Measurements from ENCODE around the gene PKIG.
"Not testable (repeated sequence)": the region's sequence is repeated elsewhere in the genome, so short reads cannot be mapped to it uniquely, and the experiment has no call there.

The PKIG gene

DNA sequence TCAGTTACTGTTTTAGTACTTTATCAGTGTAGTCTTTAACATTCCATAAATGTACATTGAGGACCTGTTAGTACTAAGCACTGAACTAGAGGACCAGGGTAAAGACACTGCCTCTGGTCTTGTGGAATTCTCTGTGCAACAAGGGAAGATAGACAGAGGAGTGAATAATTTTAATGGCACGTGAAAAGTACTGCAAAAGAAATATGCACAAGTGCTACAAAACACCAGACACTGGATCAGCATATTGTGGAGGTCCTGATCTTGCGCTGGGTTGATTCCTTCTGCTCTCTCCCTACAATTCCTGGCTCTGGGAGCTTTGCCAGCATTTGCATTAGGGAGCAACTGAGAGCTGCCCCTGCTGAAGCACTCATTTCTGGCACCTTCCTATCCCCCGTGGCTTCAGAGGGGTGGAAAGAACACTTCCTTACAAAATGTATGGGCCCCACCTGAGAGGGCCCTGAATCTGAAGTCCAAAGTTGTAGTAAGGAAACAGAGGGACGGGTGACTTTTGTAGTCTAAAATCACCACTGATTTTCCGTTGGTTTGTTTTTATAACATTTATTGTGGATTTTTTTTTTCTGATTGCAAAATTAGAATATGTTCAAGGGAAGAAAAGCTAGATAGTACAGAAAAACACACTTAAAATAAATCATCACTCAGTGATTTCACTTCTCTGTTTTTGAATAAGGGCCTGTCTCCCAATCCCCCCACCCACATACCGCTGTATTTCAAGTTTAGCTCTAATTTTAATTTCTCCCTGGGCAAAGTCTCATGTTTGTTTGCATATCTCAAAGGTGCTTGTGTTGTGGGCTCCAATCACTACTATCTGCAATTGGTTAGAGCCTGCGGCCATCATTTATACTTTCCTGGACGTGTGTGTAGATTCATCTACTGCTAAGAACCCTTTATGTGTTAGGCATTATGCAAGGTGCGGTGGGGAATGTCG is 4.9 kb downstream of the PKIG start:
- peak overlapping the region in 9 of 11 experiments; percentile 3 to 57 (median 37); a peak in 16 of 22 replicates for H3K9ac ChIP-seq
- H3K27ac ChIP-seq: peak overlapping the region in 10 of 11 experiments; percentile 38 to 95 (median 77); a peak in 19 of 22 replicates
- H3K4me2 ChIP-seq: peak overlapping the region; percentile 86 to 97 (median 90)
- peaks cover 78 to 88% (median 83%) of the 10 kb centered on the region in 10 experiments for H3K4me1 ChIP-seq
- no peaks in the 10 kb centered on the region for H4K20me1 ChIP-seq
- 0 out of 22 replicates have a peak, but pooled peaks cover 0 to 5% (median 0%) of the 10 kb centered on the region in 11 experiments for H3K9me3 ChIP-seq (replicated peaks in 1 of 11)
- H3K36me3 ChIP-seq: peaks cover 0 to 25% (median 18%) of the 10 kb centered on the region in 11 experiments; a peak in 19 of 22 replicates
- no peak for TF ChIP-seq Cebpa-rat (IDR thresholded peaks at IDR 0.05)
- peak overlapping the region in 3 of 10 experiments; percentile 8 to 63 (median 45); a peak in 3 of 20 replicates for H3K4me3 ChIP-seq
- no peaks in the 10 kb centered on the region for H3K27me3 ChIP-seq

DNA sequence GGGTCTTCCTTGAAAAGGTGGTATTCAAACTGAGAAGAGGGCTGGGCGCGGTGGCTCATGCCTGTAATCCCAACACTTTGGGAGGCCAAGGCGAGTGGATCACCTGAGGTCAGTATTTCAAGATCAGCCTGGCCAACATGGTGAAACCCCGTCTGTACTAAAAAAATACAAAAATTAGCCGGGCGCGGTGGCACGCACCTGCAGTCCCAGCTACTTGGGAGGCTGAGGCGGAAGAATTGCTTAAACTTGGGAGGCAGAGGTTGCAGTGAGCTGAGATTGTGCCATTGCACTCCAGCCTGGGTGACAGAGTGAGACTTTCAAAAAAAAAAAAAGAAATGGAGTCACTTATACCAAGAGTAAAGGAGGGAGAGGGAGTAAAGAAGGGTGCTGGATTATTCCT is 5.9 kb downstream of the PKIG start:
- Histone ChIP-seq H3K4me1 (peaks cover 73 to 88% (median 83%) of the 10 kb centered on the region in 10 experiments), H3K27ac (0 out of 22 replicates have a peak overlapping the region, but pooled peaks of 1 of the 11 experiments have one; percentile 57), H3K36me3 (peaks cover 0 to 33% (median 18%) of the 10 kb centered on the region in 11 experiments; a peak in 19 of 22 replicates), H3K4me2 (peak overlapping the region; percentile 86 to 97 (median 90))
- not testable (repeated sequence) for H3K4me3 ChIP-seq; H3K9ac ChIP-seq; H3K27me3 ChIP-seq; H3K9me3 ChIP-seq (replicated peaks in 1 of 11); H4K20me1 ChIP-seq

DNA sequence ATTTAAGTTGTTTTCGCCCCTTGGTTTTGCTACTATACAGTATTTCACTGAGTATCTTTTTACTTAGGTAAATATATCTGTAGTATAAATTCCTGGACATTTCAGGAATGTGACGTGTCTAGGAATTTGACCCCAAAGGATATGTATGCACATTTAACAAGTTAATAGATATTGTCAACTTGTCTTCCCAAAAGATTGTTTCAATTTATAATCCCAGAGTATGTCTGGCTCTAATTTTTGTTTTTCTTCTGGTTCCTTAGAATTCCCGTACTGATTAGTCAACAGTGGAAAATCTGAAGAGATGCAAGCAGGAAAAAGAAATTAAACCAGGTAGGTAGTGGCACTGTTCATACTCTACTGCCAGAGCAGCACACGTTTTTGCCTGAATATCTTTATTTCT is 7.2 kb downstream of the PKIG start:
- no peak overlapping the region for H3K4me2 ChIP-seq
- H4K20me1 ChIP-seq: no peaks in the 10 kb centered on the region
- 0 out of 22 replicates have a peak, but pooled peaks cover 0 to 5% (median 0%) of the 10 kb centered on the region in 11 experiments for H3K9me3 ChIP-seq (replicated peaks in 1 of 11)
- no peak overlapping the region for H3K27ac ChIP-seq
- no peak overlapping the region for H3K4me3 ChIP-seq
- H3K27me3 ChIP-seq: no peaks in the 10 kb centered on the region
- no peak for TF ChIP-seq Cebpa-rat (IDR thresholded peaks at IDR 0.05)
- no peak overlapping the region for H3K9ac ChIP-seq
- peaks cover 73 to 88% (median 83%) of the 10 kb centered on the region in 10 experiments for H3K4me1 ChIP-seq
- H3K36me3 ChIP-seq: peaks cover 0 to 33% (median 18%) of the 10 kb centered on the region in 11 experiments; a peak in 19 of 22 replicates

DNA sequence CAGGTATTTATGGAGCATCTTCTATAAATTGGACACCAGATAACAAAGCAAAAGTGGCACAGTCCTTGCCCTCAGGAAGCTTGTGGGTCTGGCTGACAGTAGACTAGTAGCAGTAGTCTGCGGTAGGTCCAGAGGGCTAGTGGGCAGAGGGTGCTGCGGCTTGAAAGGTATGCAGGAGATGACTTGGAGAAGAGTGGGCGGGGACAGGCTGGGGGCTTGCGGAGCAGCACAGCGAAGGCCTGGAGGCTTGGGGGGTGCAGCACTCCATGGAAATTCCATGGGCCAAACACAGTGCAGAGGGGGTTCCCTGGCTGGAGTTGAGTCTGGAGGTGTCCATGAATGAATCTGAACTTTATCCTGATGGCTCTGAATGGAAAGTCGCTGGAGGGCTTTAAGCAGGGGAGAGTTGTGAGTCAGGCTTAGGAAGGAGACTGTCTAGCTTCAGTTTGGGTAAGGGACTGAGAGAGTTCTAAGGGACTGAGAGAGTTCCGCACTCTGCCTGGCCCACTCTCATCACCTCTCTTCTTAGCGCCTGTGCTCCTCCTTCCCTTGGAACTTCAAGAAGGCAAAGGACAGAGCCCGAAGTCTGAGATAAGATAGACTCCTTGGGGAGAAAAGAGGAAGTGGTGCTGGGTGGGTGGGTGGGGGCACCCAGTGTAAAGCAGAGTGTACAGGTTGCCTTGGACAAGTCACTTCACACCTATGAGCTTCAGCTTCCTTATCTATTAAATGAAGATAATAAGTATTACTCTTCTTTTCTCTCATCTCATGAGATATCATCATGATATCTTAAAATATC is 8.8 kb downstream of the PKIG start:
- peaks cover 0 to 34% (median 18%) of the 10 kb centered on the region in 11 experiments; a peak in 19 of 22 replicates for H3K36me3 ChIP-seq
- H3K27ac ChIP-seq: no peak overlapping the region
- H3K9me3 ChIP-seq (replicated peaks in 1 of 11): 0 out of 22 replicates have a peak, but pooled peaks cover 0 to 5% (median 0%) of the 10 kb centered on the region in 11 experiments
- peak overlapping the region; percentile 52 to 79 (median 70) for H3K4me2 ChIP-seq
- no peak overlapping the region; a peak in 1 of 20 replicates for H3K4me3 ChIP-seq
- H3K9ac ChIP-seq: 0 out of 22 replicates have a peak overlapping the region, but pooled peaks of 1 of the 11 experiments have one; percentile 23
- H4K20me1 ChIP-seq: no peaks in the 10 kb centered on the region
- TF ChIP-seq Cebpa-rat (IDR thresholded peaks at IDR 0.05): no peak
- H3K27me3 ChIP-seq: no peaks in the 10 kb centered on the region
- H3K4me1 ChIP-seq: peaks cover 71 to 85% (median 80%) of the 10 kb centered on the region in 10 experiments

DNA sequence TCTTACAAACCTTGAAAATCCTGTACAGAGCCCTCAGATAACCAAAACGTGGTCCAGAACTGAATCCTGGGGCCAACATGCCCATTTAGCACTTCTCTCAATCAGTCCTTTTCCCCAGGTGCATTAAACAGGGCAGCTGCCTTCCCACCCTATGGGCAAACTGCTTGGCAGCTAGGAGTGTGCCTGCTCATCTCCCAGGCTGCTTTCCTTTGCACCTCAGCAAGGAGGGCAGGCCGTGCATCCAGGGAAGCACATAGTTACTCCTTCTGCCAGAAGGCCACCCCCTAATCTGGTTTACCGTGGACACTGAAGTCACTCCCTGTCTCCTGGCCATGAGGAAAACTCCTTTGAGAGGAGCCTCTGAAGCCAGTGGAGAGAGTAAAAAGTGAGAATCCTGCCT is 10.0 kb downstream of the PKIG start:
- peak overlapping the region in 8 of 11 experiments; percentile 21 to 93 (median 64); a peak in 8 of 22 replicates for H3K4me2 ChIP-seq
- H3K27ac ChIP-seq: peak overlapping the region in 3 of 11 experiments; percentile 1 to 41 (median 15); a peak in 2 of 22 replicates
- peaks cover 66 to 85% (median 80%) of the 10 kb centered on the region in 10 experiments for H3K4me1 ChIP-seq
- peaks cover 0 to 42% (median 18%) of the 10 kb centered on the region in 11 experiments; a peak in 19 of 22 replicates for H3K36me3 ChIP-seq
- no peak overlapping the region for H3K4me3 ChIP-seq
- no peak for TF ChIP-seq Cebpa-rat (IDR thresholded peaks at IDR 0.05)
- H3K27me3 ChIP-seq: no peaks in the 10 kb centered on the region
- H3K9ac ChIP-seq: 0 out of 22 replicates have a peak overlapping the region, but pooled peaks of 1 of the 11 experiments have one; percentile 0
- 0 out of 22 replicates have a peak, but pooled peaks cover 0 to 5% (median 0%) of the 10 kb centered on the region in 11 experiments for H3K9me3 ChIP-seq (replicated peaks in 1 of 11)
- H4K20me1 ChIP-seq: no peaks in the 10 kb centered on the region

DNA sequence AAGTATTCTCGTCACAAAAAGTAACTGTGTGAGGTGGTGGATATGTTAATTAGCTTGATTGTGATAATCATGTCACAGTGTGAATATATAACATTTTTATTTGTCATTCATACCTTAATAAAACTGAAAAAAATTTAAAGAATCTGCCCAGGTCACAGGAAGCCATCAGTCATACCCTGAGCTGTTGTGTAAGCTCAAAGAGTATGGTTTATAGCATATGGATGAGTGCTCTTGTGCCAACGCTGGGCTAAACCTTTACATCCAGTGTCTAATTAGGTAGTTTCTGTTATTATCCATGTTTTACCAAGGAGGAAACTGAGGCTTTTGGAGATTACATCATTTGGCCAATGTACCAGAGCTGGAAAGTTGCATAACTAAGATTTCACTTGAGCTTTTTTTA is 11.4 kb downstream of the PKIG start:
- Histone ChIP-seq H4K20me1 (no peaks in the 10 kb centered on the region), H3K9me3 (replicated peaks in 1 of 11) (no peaks in the 10 kb centered on the region), H3K36me3 (peaks cover 0 to 42% (median 18%) of the 10 kb centered on the region in 11 experiments; a peak in 19 of 22 replicates), H3K27me3 (no peaks in the 10 kb centered on the region), H3K4me3 (peak overlapping the region in 1 of 10 experiments; percentile 5; a peak in 1 of 20 replicates), H3K4me1 (peaks cover 66 to 85% (median 82%) of the 10 kb centered on the region in 10 experiments), H3K4me2 (peak overlapping the region; percentile 47 to 93 (median 73)), H3K27ac (peak overlapping the region in 10 of 11 experiments; percentile 26 to 65 (median 58); a peak in 18 of 22 replicates), H3K9ac (peak overlapping the region in 2 of 11 experiments; percentile 20 to 27; a peak in 2 of 22 replicates)
- peak in 2 of 11 experiments; percentile 30 to 32; a peak in 1 of 22 replicates for TF ChIP-seq Cebpa-rat (IDR thresholded peaks at IDR 0.05)

DNA sequence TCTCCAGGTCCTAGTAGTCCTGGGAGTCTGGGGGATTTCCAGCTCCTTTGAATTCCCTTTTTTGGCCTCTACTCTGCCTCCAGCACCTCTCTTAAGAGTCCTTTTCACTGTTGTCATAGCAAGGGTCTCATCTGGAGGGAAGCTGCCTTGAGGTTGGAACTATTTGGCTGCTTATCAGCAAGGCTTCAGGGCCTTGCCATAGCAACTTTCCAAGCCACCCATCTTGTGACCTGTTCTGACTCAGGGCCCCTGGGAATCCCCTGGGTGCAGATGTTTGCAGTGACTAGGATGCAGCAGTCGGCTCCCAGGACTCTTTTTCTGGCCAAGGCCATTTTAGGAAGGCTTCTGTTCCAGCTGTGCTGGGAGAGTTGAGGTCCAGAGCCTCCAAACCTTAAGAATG is 12.4 kb downstream of the PKIG start:
- H3K27ac ChIP-seq: peak overlapping the region in 10 of 11 experiments; percentile 26 to 65 (median 58); a peak in 21 of 22 replicates
- H4K20me1 ChIP-seq: no peaks in the 10 kb centered on the region
- H3K9me3 ChIP-seq (replicated peaks in 1 of 11): no peaks in the 10 kb centered on the region
- H3K27me3 ChIP-seq: no peaks in the 10 kb centered on the region
- H3K9ac ChIP-seq: peak overlapping the region in 7 of 11 experiments; percentile 2 to 43 (median 20); a peak in 9 of 22 replicates
- H3K36me3 ChIP-seq: peaks cover 0 to 40% (median 15%) of the 10 kb centered on the region in 11 experiments; a peak in 19 of 22 replicates
- peak overlapping the region in 1 of 10 experiments; percentile 5; a peak in 1 of 20 replicates for H3K4me3 ChIP-seq
- peak overlapping the region; percentile 47 to 93 (median 73) for H3K4me2 ChIP-seq
- no peak for TF ChIP-seq Cebpa-rat (IDR thresholded peaks at IDR 0.05)
- H3K4me1 ChIP-seq: peaks cover 72 to 95% (median 91%) of the 10 kb centered on the region in 10 experiments

DNA sequence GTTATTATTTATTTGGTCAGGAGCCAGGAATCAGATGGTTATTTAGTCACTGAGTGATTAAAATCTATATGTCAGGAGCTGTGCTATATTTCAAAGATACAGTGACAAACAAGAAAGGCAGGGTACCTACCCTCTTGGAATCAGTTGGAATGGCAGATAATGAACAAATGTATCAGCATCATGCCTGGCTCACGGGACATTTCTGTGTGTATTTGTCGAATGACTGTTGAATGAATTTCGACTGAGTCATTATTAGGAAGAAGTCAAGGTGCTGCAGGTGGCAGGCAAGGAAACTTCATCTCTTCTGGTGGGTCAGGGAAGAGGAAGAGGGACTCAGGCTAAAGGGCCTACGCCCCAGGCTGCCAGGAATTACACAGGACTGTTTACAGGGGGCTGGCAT is 13.6 kb downstream of the PKIG start:
- no peak for TF ChIP-seq Cebpa-rat (IDR thresholded peaks at IDR 0.05)
- Histone ChIP-seq H3K4me1 (peaks cover 75 to 98% (median 94%) of the 10 kb centered on the region in 10 experiments), H3K4me2 (peak overlapping the region in 6 of 11 experiments; percentile 0 to 93 (median 66); a peak in 8 of 22 replicates), H3K27me3 (no peaks in the 10 kb centered on the region), H3K4me3 (no peak overlapping the region), H3K27ac (0 out of 22 replicates have a peak overlapping the region, but pooled peaks of 3 of the 11 experiments have one; percentile 5 to 18 (median 13)), H4K20me1 (peaks cover 0 to 2% (median 0%) of the 10 kb centered on the region in 11 experiments; a peak in 1 of 22 replicates), H3K36me3 (peaks cover 0 to 27% (median 4%) of the 10 kb centered on the region in 11 experiments; a peak in 14 of 22 replicates), H3K9me3 (replicated peaks in 1 of 11) (no peaks in the 10 kb centered on the region), H3K9ac (no peak overlapping the region)
